ENCODE measurements around the gene LCNL1. TPM values are rescaled to one million over a fixed set of nuclear protein-coding genes. Genes with fewer than 3 reads are reported as not detected.

The LCNL1 gene
- total RNA-seq, 2 donors from 2014 or later: not detected

DNA sequence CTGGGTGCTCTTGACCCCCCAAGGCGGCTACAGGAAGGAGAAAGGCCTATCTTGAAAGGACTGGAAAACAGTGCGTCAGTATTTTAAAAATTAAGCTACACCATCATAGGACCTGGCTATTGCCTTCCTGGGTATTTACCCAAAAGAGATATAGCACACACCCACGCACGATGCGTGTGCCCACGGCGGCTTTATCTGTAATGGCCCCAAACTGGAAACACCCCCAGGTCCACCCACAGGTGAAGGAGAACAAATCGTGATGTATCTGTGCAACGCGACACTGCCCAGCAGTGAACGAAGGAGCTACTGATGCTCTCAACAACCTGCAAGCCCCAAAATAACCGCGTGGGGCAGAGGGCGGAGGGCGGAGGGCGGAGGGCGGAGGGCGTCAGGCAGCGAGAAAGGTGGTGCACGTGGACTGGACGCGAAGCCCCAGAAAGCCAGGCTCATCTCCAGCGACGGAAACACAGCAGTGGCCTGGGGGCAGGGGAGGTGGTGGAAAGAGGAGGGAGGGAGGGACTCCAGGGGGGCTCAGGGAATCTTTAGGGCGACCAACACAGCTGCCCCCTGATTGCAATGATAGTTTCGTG lies 17.9 kb upstream of the LCNL1 start:
- TF ChIP-seq, protein P1, sequence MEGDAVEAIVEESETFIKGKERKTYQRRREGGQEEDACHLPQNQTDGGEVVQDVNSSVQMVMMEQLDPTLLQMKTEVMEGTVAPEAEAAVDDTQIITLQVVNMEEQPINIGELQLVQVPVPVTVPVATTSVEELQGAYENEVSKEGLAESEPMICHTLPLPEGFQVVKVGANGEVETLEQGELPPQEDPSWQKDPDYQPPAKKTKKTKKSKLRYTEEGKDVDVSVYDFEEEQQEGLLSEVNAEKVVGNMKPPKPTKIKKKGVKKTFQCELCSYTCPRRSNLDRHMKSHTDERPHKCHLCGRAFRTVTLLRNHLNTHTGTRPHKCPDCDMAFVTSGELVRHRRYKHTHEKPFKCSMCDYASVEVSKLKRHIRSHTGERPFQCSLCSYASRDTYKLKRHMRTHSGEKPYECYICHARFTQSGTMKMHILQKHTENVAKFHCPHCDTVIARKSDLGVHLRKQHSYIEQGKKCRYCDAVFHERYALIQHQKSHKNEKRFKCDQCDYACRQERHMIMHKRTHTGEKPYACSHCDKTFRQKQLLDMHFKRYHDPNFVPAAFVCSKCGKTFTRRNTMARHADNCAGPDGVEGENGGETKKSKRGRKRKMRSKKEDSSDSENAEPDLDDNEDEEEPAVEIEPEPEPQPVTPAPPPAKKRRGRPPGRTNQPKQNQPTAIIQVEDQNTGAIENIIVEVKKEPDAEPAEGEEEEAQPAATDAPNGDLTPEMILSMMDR (IDR thresholded peaks at IDR 0.05): no peak
- no peak for TF ChIP-seq POLR2A (IDR thresholded peaks at IDR 0.05)
- ATAC-seq (no peak), DNase-seq (no peak)
- Histone ChIP-seq H3K27me3 (no peaks in the 10 kb centered on the region), H3K36me3 (replicated peaks in 1 of 2; ENCODE audit: insufficient read depth in 1 of 2, low read depth in 2 of 2) (no peaks in the 10 kb centered on the region), H3K9me3 (no peaks in the 10 kb centered on the region), H3K27ac (no peak overlapping the region), H3K4me1 (peaks cover 7% of the 10 kb centered on the region), H3K4me3 (no peak overlapping the region)
- WGBS, 2 donors: 78 to 81% methylated on average over 21 to 25 of the region's 26 CpGs
- intact Hi-C loops (cut with DNase I): no loop called here

DNA sequence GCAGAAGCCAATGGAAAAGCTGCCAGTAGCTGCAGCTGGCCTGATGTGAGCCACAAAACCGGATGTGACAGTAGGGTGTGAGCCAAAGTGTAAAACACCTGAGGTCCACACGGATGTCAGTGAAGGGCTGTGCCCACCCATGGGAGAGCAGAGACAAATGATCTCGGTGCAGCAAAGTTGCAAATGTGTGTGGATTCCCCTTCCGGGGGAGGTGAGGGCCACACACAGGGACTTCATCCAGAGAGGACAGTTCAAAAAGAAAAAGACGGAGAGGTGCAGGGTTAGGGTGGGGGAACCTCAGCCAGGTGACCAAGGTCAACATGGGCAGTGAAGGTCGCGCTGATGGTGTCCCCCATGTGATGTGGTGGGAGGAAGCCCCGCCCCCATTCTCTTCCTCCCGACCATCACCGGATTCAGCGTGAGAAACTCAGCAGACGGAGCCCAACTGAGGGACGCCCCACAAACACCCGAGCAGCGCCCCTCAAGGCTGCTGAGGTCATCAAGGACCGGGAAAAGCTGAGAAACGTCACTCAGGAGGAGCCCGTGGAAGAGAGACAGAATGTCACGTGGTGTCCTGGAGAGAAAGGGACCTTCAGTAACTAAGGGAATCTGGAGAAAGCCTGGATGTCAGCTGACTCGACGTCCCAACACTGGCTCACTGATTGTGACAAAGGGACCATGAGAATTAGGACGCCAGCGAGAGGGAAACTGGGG lies 16.9 kb upstream of the LCNL1 start:
- H3K4me3 ChIP-seq: no peak overlapping the region
- H3K9me3 ChIP-seq: no peaks in the 10 kb centered on the region
- no peak for ATAC-seq
- no peak overlapping the region for H3K27ac ChIP-seq
- TF ChIP-seq POLR2A (IDR thresholded peaks at IDR 0.05): no peak
- TF ChIP-seq, protein P1 (IDR thresholded peaks at IDR 0.05): no peak
- H3K36me3 ChIP-seq (replicated peaks in 1 of 2; ENCODE audit: insufficient read depth in 1 of 2, low read depth in 2 of 2): no peaks in the 10 kb centered on the region
- no peaks in the 10 kb centered on the region for H3K27me3 ChIP-seq
- 14 to 18% methylated on average over 23 of the region's 23 CpGs for WGBS, 2 donors
- intact Hi-C loops (cut with DNase I): no loop called here
- peaks cover 7% of the 10 kb centered on the region for H3K4me1 ChIP-seq
- no peak for DNase-seq

DNA sequence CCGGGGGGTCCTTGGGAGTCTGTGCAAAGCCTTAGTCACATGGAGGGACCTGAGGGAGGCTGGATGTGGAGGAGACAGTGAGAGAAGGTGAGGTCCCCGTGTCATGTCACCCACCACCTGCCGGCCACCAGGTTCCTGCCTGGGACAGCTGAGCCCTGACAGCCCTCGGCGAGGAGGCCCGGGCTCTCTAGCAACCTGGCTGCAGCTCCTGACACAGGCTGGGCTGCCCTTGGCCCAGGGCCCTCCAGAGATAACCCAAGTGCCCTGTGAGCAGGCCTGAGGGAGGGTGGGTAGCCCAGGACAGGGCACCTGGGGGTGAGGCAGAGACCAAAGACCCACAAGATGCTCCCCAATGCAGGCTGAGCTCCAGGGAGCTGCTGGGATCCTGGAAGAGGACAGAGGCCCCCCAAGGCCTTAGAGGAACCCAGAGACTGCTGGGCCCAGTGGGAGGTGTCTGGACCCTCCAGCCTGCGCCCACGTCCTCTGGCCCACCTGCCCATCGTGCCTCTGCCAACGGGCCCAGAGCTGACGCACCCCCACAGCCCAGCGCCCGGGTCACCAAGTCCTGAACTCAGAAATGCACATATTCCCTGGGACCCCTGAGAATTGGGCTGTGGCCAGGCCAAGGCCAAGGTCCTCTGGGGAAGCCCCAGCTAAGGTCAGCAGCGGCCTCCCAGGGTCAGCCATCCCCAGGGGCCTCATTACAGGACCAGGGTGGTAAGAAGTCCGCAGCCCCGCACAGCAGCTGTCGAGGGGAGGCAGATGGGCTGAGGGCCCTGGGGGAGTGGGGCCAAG lies 14.3 kb upstream of the LCNL1 start:
- Histone ChIP-seq H3K36me3 (replicated peaks in 1 of 2; ENCODE audit: insufficient read depth in 1 of 2, low read depth in 2 of 2) (no peaks in the 10 kb centered on the region), H3K4me1 (peaks cover 7% of the 10 kb centered on the region), H3K27me3 (no peaks in the 10 kb centered on the region), H3K27ac (no peak overlapping the region), H3K9me3 (no peaks in the 10 kb centered on the region), H3K4me3 (no peak overlapping the region)
- DNase-seq: no peak
- ATAC-seq: no peak
- intact Hi-C loops (cut with DNase I): no loop called here
- TF ChIP-seq POLR2A (IDR thresholded peaks at IDR 0.05): no peak
- TF ChIP-seq, protein P1 (IDR thresholded peaks at IDR 0.05): no peak
- 51 to 76% methylated on average over 3 to 15 of the region's 17 CpGs for WGBS, 2 donors

GRCh38 chr9:136969150-136969549 lies 13.6 kb upstream of the LCNL1 start:
- intact Hi-C loops (cut with DNase I): no loop called here
- ATAC-seq: no peak
- WGBS, 2 donors: 79% methylated on average over 10 of the region's 17 CpGs; no CpG with 5 or more reads in 1 of the 2 donors

More at GRCh38 chr9:136969150-136969549, 13.6 kb upstream of the LCNL1 start:
- Histone ChIP-seq H3K27me3 (no peaks in the 10 kb centered on the region), H3K4me3 (no peak overlapping the region), H3K9me3 (no peaks in the 10 kb centered on the region), H3K27ac (no peak overlapping the region), H3K36me3 (replicated peaks in 1 of 2; ENCODE audit: insufficient read depth in 1 of 2, low read depth in 2 of 2) (no peaks in the 10 kb centered on the region), H3K4me1 (peaks cover 7% of the 10 kb centered on the region)
- no peak for TF ChIP-seq POLR2A (IDR thresholded peaks at IDR 0.05)
- TF ChIP-seq, protein P1 (IDR thresholded peaks at IDR 0.05): no peak
- DNase-seq: no peak
